ENCODE data around the gene ZNF831. TPM values are rescaled to one million over a fixed set of nuclear protein-coding genes. Genes with fewer than 3 reads are reported as not detected.

ZNF831 gene
- total RNA-seq, 1 experiment from 2014 or later: 0.15 TPM

DNA sequence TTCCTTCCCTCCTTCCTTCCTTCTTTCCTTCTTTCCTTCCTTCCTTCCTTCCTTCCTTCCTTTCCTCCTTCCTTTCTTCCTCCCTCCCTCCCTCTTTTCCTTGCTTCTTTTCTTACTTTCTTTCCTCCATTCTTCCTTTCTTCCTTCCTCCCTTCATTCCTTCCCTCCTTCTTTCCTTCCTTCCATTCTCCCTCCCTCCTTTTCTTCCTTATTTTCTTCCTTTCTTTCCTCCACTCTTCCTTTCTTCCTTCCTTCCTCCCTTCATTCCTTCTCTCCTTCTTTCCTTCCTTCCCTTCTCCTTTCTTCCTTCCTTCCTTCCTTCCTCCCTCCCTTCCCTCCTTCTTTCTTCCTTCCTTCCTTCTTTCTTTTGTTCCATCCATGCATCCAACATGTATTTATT lies 101.7 kb downstream of the ZNF831 start:
- H3K4me1 ChIP-seq (ENCODE audit: control insufficient read depth in 1 of 2, insufficient read depth in 2 of 2, low read length in 2 of 2): no peaks in the 10 kb centered on the region
- no peak overlapping the region for H2AFZ ChIP-seq (ENCODE audit: low read depth, low read length, poor library complexity, severe bottlenecking)
- POLR2A ChIA-PET: no interaction called here
- no peaks in the 10 kb centered on the region for H3K9me3 ChIP-seq (ENCODE audit: control insufficient read depth in 1 of 2, insufficient read depth in 1 of 2, low read depth in 1 of 2, low read length in 2 of 2)
- H3K4me2 ChIP-seq (ENCODE audit: low read length): no peak overlapping the region
- H3K27ac ChIP-seq (ENCODE audit: low read depth, low read length): no peak overlapping the region
- no TSS peak for BruUV-seq (replicated peaks)
- RAD21 ChIA-PET (ENCODE audit: low non-redundant PET in 1 of 2, low total read pairs in 2 of 2, uncharacterized antibody in 2 of 2, unreplicated experiment in 2 of 2): no interaction called here
- CTCF ChIA-PET: no interaction called here
- H3K36me3 ChIP-seq (ENCODE audit: control insufficient read depth in 1 of 2, insufficient read depth in 2 of 2, low read length in 2 of 2): no peaks in the 10 kb centered on the region
- TF ChIP-seq EGR1 (IDR thresholded peaks at IDR 0.05; ENCODE audit: low read depth): no peak
- TF ChIP-seq, protein P1, sequence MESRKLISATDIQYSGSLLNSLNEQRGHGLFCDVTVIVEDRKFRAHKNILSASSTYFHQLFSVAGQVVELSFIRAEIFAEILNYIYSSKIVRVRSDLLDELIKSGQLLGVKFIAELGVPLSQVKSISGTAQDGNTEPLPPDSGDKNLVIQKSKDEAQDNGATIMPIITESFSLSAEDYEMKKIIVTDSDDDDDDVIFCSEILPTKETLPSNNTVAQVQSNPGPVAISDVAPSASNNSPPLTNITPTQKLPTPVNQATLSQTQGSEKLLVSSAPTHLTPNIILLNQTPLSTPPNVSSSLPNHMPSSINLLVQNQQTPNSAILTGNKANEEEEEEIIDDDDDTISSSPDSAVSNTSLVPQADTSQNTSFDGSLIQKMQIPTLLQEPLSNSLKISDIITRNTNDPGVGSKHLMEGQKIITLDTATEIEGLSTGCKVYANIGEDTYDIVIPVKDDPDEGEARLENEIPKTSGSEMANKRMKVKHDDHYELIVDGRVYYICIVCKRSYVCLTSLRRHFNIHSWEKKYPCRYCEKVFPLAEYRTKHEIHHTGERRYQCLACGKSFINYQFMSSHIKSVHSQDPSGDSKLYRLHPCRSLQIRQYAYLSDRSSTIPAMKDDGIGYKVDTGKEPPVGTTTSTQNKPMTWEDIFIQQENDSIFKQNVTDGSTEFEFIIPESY (IDR thresholded peaks at IDR 0.05; ENCODE audit: extremely low read depth, insufficient replicate concordance, low read length): no peak
- H3K79me2 ChIP-seq (ENCODE audit: insufficient read depth, low read length): no peaks in the 10 kb centered on the region
- ATAC-seq (no peak), DNase-seq (ENCODE audit: low read depth, low spot score) (no peak)
- no peaks in the 10 kb centered on the region for H3K9me2 ChIP-seq (ENCODE audit: insufficient read depth)
- no peaks in the 10 kb centered on the region for H4K20me1 ChIP-seq (ENCODE audit: insufficient read depth)
- H3K9ac ChIP-seq (ENCODE audit: low read length): no peak overlapping the region
- peaks cover 71% of the 10 kb centered on the region for H3K27me3 ChIP-seq (ENCODE audit: insufficient read depth, low read length)
- H3K4me3 ChIP-seq (replicated peaks in 1 of 2; ENCODE audit: low read depth in 1 of 2, low read length in 2 of 2): no peak overlapping the region
- intact Hi-C loops (cut with micrococcal nuclease): no loop called here

DNA sequence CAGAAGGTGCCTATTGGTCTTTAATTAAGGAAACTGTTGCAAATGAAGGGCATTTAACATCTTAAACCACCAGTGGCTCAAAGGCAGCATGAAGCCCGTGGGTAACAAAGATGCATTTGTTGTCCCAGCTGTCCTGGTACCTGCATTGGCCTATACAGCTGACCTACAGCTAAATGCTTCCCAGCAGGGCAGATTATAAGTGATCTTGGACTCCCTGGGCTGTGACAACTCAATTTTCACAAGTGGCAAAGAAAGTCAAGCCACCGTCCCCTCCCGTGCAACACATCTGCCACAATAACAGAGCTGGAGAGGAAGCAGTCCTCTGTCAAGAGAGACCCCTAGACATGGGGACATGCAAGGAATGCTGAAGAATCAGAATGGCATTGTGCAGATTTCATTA lies 105.2 kb downstream of the ZNF831 start:
- POLR2A ChIA-PET: no interaction called here
- H3K27me3 ChIP-seq (ENCODE audit: insufficient read depth, low read length): peaks cover 86% of the 10 kb centered on the region
- no TSS peak for BruUV-seq (replicated peaks)
- no peak overlapping the region for H3K4me2 ChIP-seq (ENCODE audit: low read length)
- no peaks in the 10 kb centered on the region for H3K79me2 ChIP-seq (ENCODE audit: insufficient read depth, low read length)
- H3K4me1 ChIP-seq (ENCODE audit: control insufficient read depth in 1 of 2, insufficient read depth in 2 of 2, low read length in 2 of 2): no peaks in the 10 kb centered on the region
- CTCF ChIA-PET: no interaction called here
- H3K36me3 ChIP-seq (ENCODE audit: control insufficient read depth in 1 of 2, insufficient read depth in 2 of 2, low read length in 2 of 2): no peaks in the 10 kb centered on the region
- TF ChIP-seq POLR2AphosphoS5 (IDR thresholded peaks at IDR 0.05; ENCODE audit: low read depth, low read length) (no peak), CEBPB (IDR thresholded peaks at IDR 0.05; ENCODE audit: low read depth) (no peak), EZH2 (IDR thresholded peaks at IDR 0.05) (no peak), ELF1 (IDR thresholded peaks at IDR 0.05; ENCODE audit: borderline replicate concordance, low read depth) (no peak), SIN3A (IDR thresholded peaks at IDR 0.05; ENCODE audit: low read depth) (no peak), POLR2A (IDR thresholded peaks at IDR 0.05; ENCODE audit: borderline replicate concordance, extremely low read depth, insufficient read depth, insufficient read length) (no peak), EZH2phosphoT487 (IDR thresholded peaks at IDR 0.05; ENCODE audit: borderline replicate concordance) (no peak), FOSL1 (IDR thresholded peaks at IDR 0.05; ENCODE audit: low read depth) (no peak), EGR1 (IDR thresholded peaks at IDR 0.05; ENCODE audit: low read depth) (no peak), JUND (IDR thresholded peaks at IDR 0.05) (no peak)
- TF ChIP-seq, protein P2, sequence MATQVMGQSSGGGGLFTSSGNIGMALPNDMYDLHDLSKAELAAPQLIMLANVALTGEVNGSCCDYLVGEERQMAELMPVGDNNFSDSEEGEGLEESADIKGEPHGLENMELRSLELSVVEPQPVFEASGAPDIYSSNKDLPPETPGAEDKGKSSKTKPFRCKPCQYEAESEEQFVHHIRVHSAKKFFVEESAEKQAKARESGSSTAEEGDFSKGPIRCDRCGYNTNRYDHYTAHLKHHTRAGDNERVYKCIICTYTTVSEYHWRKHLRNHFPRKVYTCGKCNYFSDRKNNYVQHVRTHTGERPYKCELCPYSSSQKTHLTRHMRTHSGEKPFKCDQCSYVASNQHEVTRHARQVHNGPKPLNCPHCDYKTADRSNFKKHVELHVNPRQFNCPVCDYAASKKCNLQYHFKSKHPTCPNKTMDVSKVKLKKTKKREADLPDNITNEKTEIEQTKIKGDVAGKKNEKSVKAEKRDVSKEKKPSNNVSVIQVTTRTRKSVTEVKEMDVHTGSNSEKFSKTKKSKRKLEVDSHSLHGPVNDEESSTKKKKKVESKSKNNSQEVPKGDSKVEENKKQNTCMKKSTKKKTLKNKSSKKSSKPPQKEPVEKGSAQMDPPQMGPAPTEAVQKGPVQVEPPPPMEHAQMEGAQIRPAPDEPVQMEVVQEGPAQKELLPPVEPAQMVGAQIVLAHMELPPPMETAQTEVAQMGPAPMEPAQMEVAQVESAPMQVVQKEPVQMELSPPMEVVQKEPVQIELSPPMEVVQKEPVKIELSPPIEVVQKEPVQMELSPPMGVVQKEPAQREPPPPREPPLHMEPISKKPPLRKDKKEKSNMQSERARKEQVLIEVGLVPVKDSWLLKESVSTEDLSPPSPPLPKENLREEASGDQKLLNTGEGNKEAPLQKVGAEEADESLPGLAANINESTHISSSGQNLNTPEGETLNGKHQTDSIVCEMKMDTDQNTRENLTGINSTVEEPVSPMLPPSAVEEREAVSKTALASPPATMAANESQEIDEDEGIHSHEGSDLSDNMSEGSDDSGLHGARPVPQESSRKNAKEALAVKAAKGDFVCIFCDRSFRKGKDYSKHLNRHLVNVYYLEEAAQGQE (IDR thresholded peaks at IDR 0.05; ENCODE audit: low read depth): no peak
- TF ChIP-seq, protein P1 (IDR thresholded peaks at IDR 0.05; ENCODE audit: extremely low read depth, insufficient replicate concordance, low read length): no peak
- TF ChIP-seq, protein P3, sequence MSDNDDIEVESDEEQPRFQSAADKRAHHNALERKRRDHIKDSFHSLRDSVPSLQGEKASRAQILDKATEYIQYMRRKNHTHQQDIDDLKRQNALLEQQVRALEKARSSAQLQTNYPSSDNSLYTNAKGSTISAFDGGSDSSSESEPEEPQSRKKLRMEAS (IDR thresholded peaks at IDR 0.05): no peak
- TF ChIP-seq, protein P4, sequence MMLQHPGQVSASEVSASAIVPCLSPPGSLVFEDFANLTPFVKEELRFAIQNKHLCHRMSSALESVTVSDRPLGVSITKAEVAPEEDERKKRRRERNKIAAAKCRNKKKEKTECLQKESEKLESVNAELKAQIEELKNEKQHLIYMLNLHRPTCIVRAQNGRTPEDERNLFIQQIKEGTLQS (IDR thresholded peaks at IDR 0.05): no peak
- RAD21 ChIA-PET (ENCODE audit: low non-redundant PET in 1 of 2, low total read pairs in 2 of 2, uncharacterized antibody in 2 of 2, unreplicated experiment in 2 of 2): no interaction called here
- H3K9ac ChIP-seq (ENCODE audit: low read length): no peak overlapping the region
- ATAC-seq (no peak), DNase-seq (ENCODE audit: low read depth, low spot score) (no peak)
- H3K9me2 ChIP-seq (ENCODE audit: insufficient read depth): no peaks in the 10 kb centered on the region
- no peak overlapping the region for H3K4me3 ChIP-seq (replicated peaks in 1 of 2; ENCODE audit: low read depth in 1 of 2, low read length in 2 of 2)
- no peaks in the 10 kb centered on the region for H3K9me3 ChIP-seq (ENCODE audit: control insufficient read depth in 1 of 2, insufficient read depth in 1 of 2, low read depth in 1 of 2, low read length in 2 of 2)
- no peak overlapping the region for H2AFZ ChIP-seq (ENCODE audit: low read depth, low read length, poor library complexity, severe bottlenecking)
- no peak overlapping the region for H3K27ac ChIP-seq (ENCODE audit: low read depth, low read length)
- no peaks in the 10 kb centered on the region for H4K20me1 ChIP-seq (ENCODE audit: insufficient read depth)
- intact Hi-C loops (cut with micrococcal nuclease): no loop called here
